Ishikawa (cell line): ENCODE data around the gene ADRA2A.

Source experiments
- CEBPB ChIP-seq: IDR thresholded peaks from 2 replicates; pipeline ENCODE4 v1.6.1; 2012
- CREB1 ChIP-seq: IDR thresholded peaks from 2 replicates; pipeline ENCODE4 v1.6.1; 2012; ENCODE audit warnings: low read depth
- EGR1 ChIP-seq: IDR thresholded peaks from 2 replicates; pipeline ENCODE4 v1.6.1; 2012
- EP300 ChIP-seq: IDR thresholded peaks from 2 replicates; pipeline ENCODE4 v1.6.1; 2012; ENCODE audit warnings: borderline replicate concordance
- FOXM1 ChIP-seq: IDR thresholded peaks from 2 replicates; pipeline ENCODE4 v1.6.1; 2012; ENCODE audit warnings: low read depth, borderline replicate concordance
- NFIC ChIP-seq: IDR thresholded peaks from 2 replicates; pipeline ENCODE4 v1.6.1; 2012
- RAD21 ChIP-seq: IDR thresholded peaks from 2 replicates; pipeline ENCODE4 v1.6.1; 2012; ENCODE audit warnings: low read depth
- REST ChIP-seq: IDR thresholded peaks from 2 replicates; pipeline ENCODE4 v1.6.1; 2012; ENCODE audit warnings: low read depth, mild to moderate bottlenecking
- TAF1 ChIP-seq: IDR thresholded peaks from 2 replicates; pipeline ENCODE4 v1.6.1; 2012; ENCODE audit warnings: low read depth, mild to moderate bottlenecking
- TCF12 ChIP-seq: IDR thresholded peaks from 2 replicates; pipeline ENCODE4 v1.6.1; 2012; ENCODE audit warnings: low read depth
- TEAD4 ChIP-seq: IDR thresholded peaks from 2 replicates; pipeline ENCODE4 v1.6.1; 2012
- USF1 ChIP-seq: IDR thresholded peaks from 2 replicates; pipeline ENCODE4 v1.6.1; 2012
- YY1 ChIP-seq: IDR thresholded peaks from 2 replicates; pipeline ENCODE4 v1.6.1; 2012; ENCODE audit warnings: low read depth
- ZBTB7A ChIP-seq: IDR thresholded peaks from 2 replicates; pipeline ENCODE4 v1.6.1; 2012; ENCODE audit warnings: low read depth
- TF ChIP-seq, protein P1 (sequence below): IDR thresholded peaks from 2 replicates; pipeline ENCODE4 v1.6.1; 2012

ADRA2A gene

DNA sequence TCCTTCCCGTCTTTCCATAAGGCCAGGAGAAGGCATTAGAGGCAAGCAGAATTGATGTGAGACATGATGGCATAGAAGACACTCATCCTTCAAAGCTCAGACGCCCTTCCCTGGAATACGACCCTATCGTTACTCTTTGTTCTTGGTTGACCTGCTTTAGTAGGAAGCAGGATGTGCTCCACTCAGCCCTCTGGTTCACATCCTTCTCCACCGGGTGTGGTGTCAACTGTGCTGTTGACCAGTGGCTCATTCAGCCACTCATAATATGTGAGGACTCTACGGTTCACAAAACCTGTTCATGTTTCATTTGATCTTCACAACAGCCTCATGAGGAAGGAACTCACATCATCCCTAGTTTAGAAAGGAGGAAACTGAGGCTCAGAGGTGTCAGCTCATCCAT, 47.1 kb downstream of the ADRA2A start:
- TF ChIP-seq ZBTB7A (no peak), EP300 (no peak), USF1 (no peak), RAD21 (no peak), NFIC (no peak), REST (no peak), TEAD4 (no peak), TAF1 (no peak), YY1 (no peak)
- TF ChIP-seq, protein P1, sequence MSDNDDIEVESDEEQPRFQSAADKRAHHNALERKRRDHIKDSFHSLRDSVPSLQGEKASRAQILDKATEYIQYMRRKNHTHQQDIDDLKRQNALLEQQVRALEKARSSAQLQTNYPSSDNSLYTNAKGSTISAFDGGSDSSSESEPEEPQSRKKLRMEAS = no peak

- TF ChIP-seq, protein P1 = no peak
- no peak for TF ChIP-seq REST
- no peak for TF ChIP-seq USF1
- no peak for TF ChIP-seq EGR1
- no peak for TF ChIP-seq NFIC
- no peak for TF ChIP-seq TCF12
- TF ChIP-seq TEAD4 = no peak
- TF ChIP-seq YY1 = no peak
- no peak for TF ChIP-seq ZBTB7A
- TF ChIP-seq RAD21 = no peak
- no peak for TF ChIP-seq CEBPB
- TF ChIP-seq FOXM1 = no peak
- no peak for TF ChIP-seq CREB1
- no peak for TF ChIP-seq EP300
Measured at GRCh38 chr10:111125102-111125501, 48.3 kb downstream of the ADRA2A start.

DNA sequence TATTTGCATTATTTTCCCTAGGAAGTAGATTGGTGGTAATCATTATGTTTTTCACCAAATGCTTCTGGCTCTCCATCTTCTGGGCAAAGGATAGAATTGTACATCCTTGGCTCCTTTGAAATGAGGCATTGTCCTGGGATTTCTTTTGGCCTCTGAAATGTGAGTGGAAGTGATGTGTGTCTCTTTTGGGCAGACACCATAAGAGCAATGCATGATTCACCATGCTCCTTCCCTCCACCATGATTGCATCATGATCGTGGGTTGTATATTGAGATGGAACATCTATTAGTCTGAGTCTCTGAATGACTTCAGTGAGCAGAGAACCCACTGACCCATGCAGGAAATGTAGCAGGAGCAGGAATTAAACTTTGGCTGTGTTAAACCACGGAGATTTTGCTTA, 49.2 kb downstream of the ADRA2A start:
- TF ChIP-seq NFIC (no peak), EP300 (no peak), TEAD4 (no peak), ZBTB7A (no peak), CEBPB (no peak), EGR1 (no peak), USF1 (no peak), TCF12 (no peak), RAD21 (no peak), YY1 (no peak), REST (no peak), CREB1 (no peak), TAF1 (no peak)
- TF ChIP-seq, protein P1 = no peak

- no peak for TF ChIP-seq USF1
- TF ChIP-seq CREB1 = no peak
- TF ChIP-seq CEBPB = no peak
- TF ChIP-seq TEAD4 = no peak
- no peak for TF ChIP-seq TCF12
- TF ChIP-seq NFIC = no peak
- no peak for TF ChIP-seq EP300
- TF ChIP-seq, protein P1 = no peak
- no peak for TF ChIP-seq ZBTB7A
- no peak for TF ChIP-seq TAF1
- no peak for TF ChIP-seq EGR1
- no peak for TF ChIP-seq FOXM1
- no peak for TF ChIP-seq REST
- TF ChIP-seq YY1 = no peak
- TF ChIP-seq RAD21 = no peak
Measured at GRCh38 chr10:111127081-111127848, 50.4 kb downstream of the ADRA2A start.
